Left renal pelvis (tissue), 4 donors: ENCODE data around the gene CEACAM1. TPM values are rescaled to one million over a fixed set of nuclear protein-coding genes. Genes with fewer than 3 reads are reported as not detected.
A peak's percentile ranks its signal among the peaks of the same experiment; 100 is the strongest.
"Not testable (repeated sequence)": the region's sequence is repeated elsewhere in the genome, so short reads cannot be mapped to it uniquely, and the experiment has no call there.

ENCODE experiments used
- DNase-seq, 4 donors: peaks; one replicate each; pipeline ENCODE4 v3.0.0-alpha.2; 2013; ENCODE audit warnings: low read depth in 4 of 4, low spot score in 3 of 4
- polyA plus RNA-seq, 4 donors: library from polyadenylated mRNA; unstranded; fragments of 120-200 nt; gene quantifications; one replicate each; pipeline ENCODE4 v1.2.1, GENCODE V29; 2013; ENCODE audit not compliant: insufficient read length in 4 of 4

The CEACAM1 gene
- polyA plus RNA-seq, 4 donors, result 2.8 to 13.8 (median 10.3) TPM

GRCh38 chr19:42514449-42514848, 13.8 kb downstream of the CEACAM1 start:
- no peak for DNase-seq

- DNase-seq, result no peak
Observed at GRCh38 chr19:42512743-42513304, 15.5 kb downstream of the CEACAM1 start.

GRCh38 chr19:42512130-42512636, 16.1 kb downstream of the CEACAM1 start:
- no peak for DNase-seq

GRCh38 chr19:42511340-42511739, 16.9 kb downstream of the CEACAM1 start:
- DNase-seq, result no peak

- no peak for DNase-seq
Observed at GRCh38 chr19:42508892-42509444, 19.3 kb downstream of the CEACAM1 start.

GRCh38 chr19:42505066-42505465, 23.2 kb downstream of the CEACAM1 start:
- no peak for DNase-seq

GRCh38 chr19:42501733-42502132, 26.5 kb downstream of the CEACAM1 start:
- DNase-seq, result no peak

GRCh38 chr19:42501243-42501642, 27.0 kb downstream of the CEACAM1 start:
- not testable (repeated sequence) for DNase-seq

- no peak for DNase-seq
Observed at GRCh38 chr19:42498169-42498757, 30.0 kb downstream of the CEACAM1 start.

- peak; percentile 28 to 56 (median 41) for DNase-seq
Observed at GRCh38 chr19:42497492-42498168, 30.7 kb downstream of the CEACAM1 start.

GRCh38 chr19:42496460-42497133, 31.7 kb downstream of the CEACAM1 start:
- no peak for DNase-seq

- no peak for DNase-seq
Observed at GRCh38 chr19:42495663-42496062, 32.6 kb downstream of the CEACAM1 start.

- no peak for DNase-seq
Observed at GRCh38 chr19:42494321-42494720, 34.0 kb downstream of the CEACAM1 start.

GRCh38 chr19:42488783-42489521, 39.3 kb downstream of the CEACAM1 start:
- no peak for DNase-seq

- no peak for DNase-seq
Observed at GRCh38 chr19:42487798-42488178, 40.5 kb downstream of the CEACAM1 start.

GRCh38 chr19:42487032-42487797, 41.1 kb downstream of the CEACAM1 start:
- DNase-seq, result no peak

- DNase-seq, result not testable (repeated sequence)
Observed at GRCh38 chr19:42485036-42485435, 43.2 kb downstream of the CEACAM1 start.

- DNase-seq, result no peak
Observed at GRCh38 chr19:42480335-42481095, 47.8 kb downstream of the CEACAM1 start.

GRCh38 chr19:42479736-42480135, 48.5 kb downstream of the CEACAM1 start:
- DNase-seq, result no peak
